Gastroesophageal sphincter (tissue), 4 donors: ENCODE results near the gene TNFRSF1A. TPM values are rescaled to one million over a fixed set of nuclear protein-coding genes. Genes with fewer than 3 reads are reported as not detected.

ENCODE experiments used
- ATAC-seq: fragments of 150-250 bp; one replicate; pipeline ENCODE4 v1.9.1; 2016; ENCODE audit warnings: mild to moderate bottlenecking, moderate library complexity
- H3K27ac ChIP-seq, 4 donors: fragments of 200-600 bp; sonication (generic) in 3 of 4; 1 replicate in 3 of 4; 2 replicates in 1 of 4; pipeline ENCODE4 v1.5.1; 2016 to 2019
- H3K27me3 ChIP-seq: fragments of 200-600 bp; sonication (generic); one replicate; pipeline ENCODE4 v1.5.1; 2019
- H3K36me3 ChIP-seq, 2 donors: fragments of 200-600 bp; sonication (generic); one replicate each; pipeline ENCODE4 v1.5.1; 2019; ENCODE audit warnings: control low read depth in 1 of 2
- H3K4me1 ChIP-seq, 3 donors: fragments of 200-600 bp; sonication (generic); 1 replicate in 2 of 3; 2 replicates in 1 of 3; pipeline ENCODE4 v1.5.1; 2016 to 2019; ENCODE audit warnings: control low read depth in 2 of 3
- H3K4me3 ChIP-seq, 2 donors: fragments of 200-600 bp; sonication (generic); one replicate each; pipeline ENCODE4 v1.5.1; 2019; ENCODE audit warnings: mild to moderate bottlenecking in 1 of 2, moderate library complexity in 1 of 2
- H3K9me3 ChIP-seq, 3 donors: fragments of 200-600 bp; sonication (generic); one replicate each; pipeline ENCODE4 v1.5.1; 2017 to 2019; ENCODE audit warnings: control low read depth in 2 of 3
- EP300 ChIP-seq: sonication (generic); formaldehyde crosslinking; IDR thresholded peaks from one replicate; pipeline ENCODE4 v1.6.1; 2017; ENCODE audit warnings: antibody characterized with exemption, mild to moderate bottlenecking
- POLR2A ChIP-seq, 2 donors: fragments of 450-650 bp; IDR thresholded peaks; one replicate each; pipeline ENCODE4 v1.6.1; 2017; ENCODE audit warnings: antibody characterized with exemption in 2 of 2, mild to moderate bottlenecking in 2 of 2, moderate library complexity in 1 of 2
- POLR2AphosphoS5 ChIP-seq: sonication (generic); formaldehyde crosslinking; IDR thresholded peaks from one replicate; pipeline ENCODE4 v1.6.1; 2017; ENCODE audit warnings: antibody characterized with exemption
- WGBS, 2 donors: methylation state at CpG; one replicate each; pipeline ENCODE4 v1.1.5; 2018; ENCODE audit warnings: low coverage in 1 of 2; 5-methylcytosine and 5-hydroxymethylcytosine counted together
- total RNA-seq, 4 donors: library from RNA; depleted of rRNA; stranded (reverse); fragments of >200 nt; gene quantifications; one replicate each; pipeline ENCODE4 v1.1.0, GENCODE V29; 2016
- TF ChIP-seq, protein P1 (sequence below), 4 experiments: fragments of 200-600 bp in 2 of 4; fragments of 450-650 bp in 2 of 4; sonication (generic) in 1 of 4; IDR thresholded peaks; one replicate each; pipeline ENCODE4 v1.5.1; 2017 to 2019; ENCODE audit warnings: antibody characterized with exemption in 4 of 4, mild to moderate bottlenecking in 2 of 4, moderate library complexity in 2 of 4

Gene TNFRSF1A
- total RNA-seq, 4 donors from 2014 or later = 150 to 356 (median 227) TPM

GRCh38 chr12:6352193-6353173 lies 10.6 kb upstream of the TNFRSF1A start:
- no peaks in the 10 kb centered on the region for H3K27me3 ChIP-seq
- 39 to 51% methylated on average over 8 to 9 of the region's 9 CpGs for WGBS, 2 donors
- ATAC-seq = peak; percentile 25
- TF ChIP-seq, protein P1, sequence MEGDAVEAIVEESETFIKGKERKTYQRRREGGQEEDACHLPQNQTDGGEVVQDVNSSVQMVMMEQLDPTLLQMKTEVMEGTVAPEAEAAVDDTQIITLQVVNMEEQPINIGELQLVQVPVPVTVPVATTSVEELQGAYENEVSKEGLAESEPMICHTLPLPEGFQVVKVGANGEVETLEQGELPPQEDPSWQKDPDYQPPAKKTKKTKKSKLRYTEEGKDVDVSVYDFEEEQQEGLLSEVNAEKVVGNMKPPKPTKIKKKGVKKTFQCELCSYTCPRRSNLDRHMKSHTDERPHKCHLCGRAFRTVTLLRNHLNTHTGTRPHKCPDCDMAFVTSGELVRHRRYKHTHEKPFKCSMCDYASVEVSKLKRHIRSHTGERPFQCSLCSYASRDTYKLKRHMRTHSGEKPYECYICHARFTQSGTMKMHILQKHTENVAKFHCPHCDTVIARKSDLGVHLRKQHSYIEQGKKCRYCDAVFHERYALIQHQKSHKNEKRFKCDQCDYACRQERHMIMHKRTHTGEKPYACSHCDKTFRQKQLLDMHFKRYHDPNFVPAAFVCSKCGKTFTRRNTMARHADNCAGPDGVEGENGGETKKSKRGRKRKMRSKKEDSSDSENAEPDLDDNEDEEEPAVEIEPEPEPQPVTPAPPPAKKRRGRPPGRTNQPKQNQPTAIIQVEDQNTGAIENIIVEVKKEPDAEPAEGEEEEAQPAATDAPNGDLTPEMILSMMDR (IDR thresholded peaks at IDR 0.05) = no peak
- TF ChIP-seq POLR2AphosphoS5 (no peak), EP300 (no peak)
- no peaks in the 10 kb centered on the region for H3K9me3 ChIP-seq
- peak overlapping the region in 3 of 4 donors; percentile 54 to 77 (median 65) for H3K27ac ChIP-seq
- no peaks in the 10 kb centered on the region for H3K36me3 ChIP-seq
- H3K4me3 ChIP-seq = no peak overlapping the region
- peaks cover 0 to 25% (median 12%) of the 10 kb centered on the region in 3 donors for H3K4me1 ChIP-seq

DNA sequence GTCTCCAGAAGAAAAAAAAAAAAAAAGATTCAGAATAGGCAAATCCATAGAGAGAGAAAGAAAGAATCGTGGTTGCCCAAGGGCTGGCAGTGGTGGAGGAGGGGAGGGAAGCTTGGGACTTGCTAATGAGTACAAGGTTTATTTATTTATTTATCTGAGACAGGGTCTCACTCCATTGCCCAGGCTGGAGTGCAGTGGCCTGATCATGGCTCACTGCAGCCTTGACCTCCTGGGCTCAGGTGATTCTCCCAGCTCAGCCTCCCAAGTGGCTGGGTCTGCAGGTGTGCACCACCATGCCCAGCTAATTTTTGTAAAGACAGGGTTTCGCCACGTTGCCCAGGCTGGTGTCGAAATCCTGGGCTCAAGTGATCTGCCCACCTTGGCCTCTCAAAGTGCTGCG lies 9.7 kb upstream of the TNFRSF1A start:
- H3K27ac ChIP-seq = no peak overlapping the region

DNA sequence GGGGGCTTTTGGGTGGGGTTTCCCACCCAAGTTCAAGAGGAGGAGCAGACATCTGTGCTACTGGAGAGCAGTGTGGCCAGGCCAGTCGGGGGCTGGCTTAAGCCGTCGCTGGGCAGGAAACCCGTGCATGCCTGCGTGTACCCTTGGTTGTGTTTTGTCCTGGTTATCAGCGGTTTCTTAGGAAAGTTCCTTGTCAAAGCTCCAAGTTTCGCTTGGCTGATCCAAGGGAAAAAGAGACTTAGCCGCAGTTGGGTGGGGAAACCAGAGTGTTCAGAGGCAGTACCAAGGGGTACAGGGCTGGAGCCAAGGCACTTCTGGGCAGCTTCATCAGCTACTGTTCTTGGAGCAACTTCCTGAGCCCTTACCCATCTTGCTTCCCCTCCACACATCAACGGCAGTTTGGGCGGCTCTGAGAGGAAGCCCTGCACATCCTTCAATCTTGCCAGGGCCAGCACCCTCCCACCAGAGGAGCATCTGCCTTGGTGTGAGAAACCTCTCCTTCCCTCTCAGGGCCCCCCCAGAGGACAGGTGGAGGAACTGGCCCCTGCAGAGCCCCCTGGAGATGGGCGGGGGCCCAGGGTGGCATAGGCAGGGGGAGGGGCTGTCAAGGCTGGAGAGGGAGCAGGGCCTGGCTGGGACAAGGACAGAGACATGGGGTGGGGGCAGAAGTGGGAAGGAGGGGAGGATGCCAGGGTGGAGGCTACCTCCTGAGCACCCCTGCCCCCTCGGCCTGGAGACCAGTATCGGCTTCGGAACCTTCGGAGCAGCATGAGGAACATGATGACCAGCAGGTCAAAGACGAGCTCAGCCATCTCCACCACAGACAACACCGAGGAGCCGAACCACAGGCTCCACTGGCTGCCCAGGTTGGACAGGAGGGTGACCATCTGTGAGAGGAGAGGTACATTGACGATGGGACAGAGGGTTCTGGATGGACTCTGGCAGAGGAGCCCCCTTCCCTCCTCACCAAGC lies 5.8 kb upstream of the TNFRSF1A start:
- no peaks in the 10 kb centered on the region for H3K36me3 ChIP-seq
- no peak overlapping the region for H3K4me3 ChIP-seq
- no peaks in the 10 kb centered on the region for H3K9me3 ChIP-seq
- TF ChIP-seq EP300 (no peak), POLR2A (IDR thresholded peaks at IDR 0.05) (peak; percentile 10 to 15), POLR2AphosphoS5 (peak; percentile 66)
- TF ChIP-seq, protein P1 (IDR thresholded peaks at IDR 0.05) = no peak
- no peaks in the 10 kb centered on the region for H3K27me3 ChIP-seq
- WGBS, 2 donors = 80 to 87% methylated on average over 5 to 6 of the region's 19 CpGs
- peak overlapping the region; percentile 14 to 81 (median 76) for H3K27ac ChIP-seq
- ATAC-seq = peak; percentile 82
- peaks cover under 1 to 64% (median 19%) of the 10 kb centered on the region in 3 donors for H3K4me1 ChIP-seq

More for the DNA sequence above, 9.7 kb upstream of the TNFRSF1A start:
- no peak for ATAC-seq
- Histone ChIP-seq H3K27me3 (no peaks in the 10 kb centered on the region), H3K4me1 (peaks cover 0 to 33% (median 12%) of the 10 kb centered on the region in 3 donors), H3K36me3 (no peaks in the 10 kb centered on the region), H3K9me3 (no peaks in the 10 kb centered on the region), H3K4me3 (no peak overlapping the region)
- WGBS, 2 donors = 84 to 87% methylated on average over 3 to 5 of the region's 5 CpGs
- TF ChIP-seq POLR2A (IDR thresholded peaks at IDR 0.05) = no peak
- TF ChIP-seq EP300 = no peak
- no peak for TF ChIP-seq POLR2AphosphoS5
- TF ChIP-seq, protein P1 (IDR thresholded peaks at IDR 0.05) = no peak

- Histone ChIP-seq H3K9me3 (no peaks in the 10 kb centered on the region), H3K27me3 (no peaks in the 10 kb centered on the region), H3K27ac (peak overlapping the region; percentile 14 to 81 (median 76)), H3K4me1 (peaks cover 3 to 66% (median 23%) of the 10 kb centered on the region in 3 donors), H3K4me3 (no peak overlapping the region), H3K36me3 (no peaks in the 10 kb centered on the region)
- 71 to 79% methylated on average over 7 of the region's 8 CpGs for WGBS, 2 donors
- TF ChIP-seq POLR2AphosphoS5 = no peak
- TF ChIP-seq EP300 = no peak
- TF ChIP-seq, protein P1 (IDR thresholded peaks at IDR 0.05) = no peak
- TF ChIP-seq POLR2A (IDR thresholded peaks at IDR 0.05) = no peak
- no peak for ATAC-seq
Measured at GRCh38 chr12:6346942-6347341, 5.1 kb upstream of the TNFRSF1A start.
